A673 (cell line): ENCODE results near the gene SYNE1. TPM values are rescaled to one million over a fixed set of nuclear protein-coding genes. Genes with fewer than 3 reads are reported as not detected.

Experiments used
- BruUV-seq: library from RNA; stranded (reverse); fragments of 400-500 nt; replicated peaks from 2 replicates; lab custom pipeline; 2021; lab: Mats Ljungman, UMichigan
- CTCF ChIA-PET: fragments of 300-600 bp; sonication (Branson Sonifier 250); formaldehyde crosslinking; loops from one replicate; lab custom pipeline; 2022; ENCODE audit warnings: antibody characterized with exemption; lab: Charles Lee
- POLR2A ChIA-PET: fragments of 300-600 bp; sonication (Branson Sonifier 250); formaldehyde crosslinking; loops from one replicate; lab custom pipeline; 2022; ENCODE audit warnings: antibody characterized with exemption; ENCODE audit not compliant: low non-redundant PET; lab: Charles Lee
- DNase-seq: peaks from one replicate; pipeline ENCODE4 v3.0.0-alpha.2; 2015; ENCODE audit warnings: low spot score
- H3K27ac ChIP-seq: fragments of 200-600 bp; sonication (generic); 2 replicates; pipeline ENCODE4 v1.5.1; 2016; ENCODE audit warnings: mixed run types, low read depth, mild to moderate bottlenecking, mixed read lengths, antibody characterized with exemption, low read length; ENCODE audit not compliant: poor library complexity, severe bottlenecking
- H3K27me3 ChIP-seq: fragments of 200-600 bp; sonication (generic); replicated peaks from 2 replicates; pipeline ENCODE4 v1.6.1; 2017; ENCODE audit warnings: mixed run types, low read depth, mild to moderate bottlenecking, mixed read lengths, antibody characterized with exemption, low read length; ENCODE audit not compliant: insufficient read depth, poor library complexity
- H3K36me3 ChIP-seq: fragments of 200-600 bp; sonication (generic); 2 replicates; pipeline ENCODE4 v1.6.1; 2016; ENCODE audit warnings: mixed run types, mild to moderate bottlenecking, mixed read lengths, antibody characterized with exemption, low read length; ENCODE audit not compliant: insufficient read depth, poor library complexity, severe bottlenecking
- H3K4me1 ChIP-seq: fragments of 200-600 bp; sonication (generic); 2 replicates; pipeline ENCODE4 v1.6.1; 2017; ENCODE audit warnings: mixed run types, mild to moderate bottlenecking, mixed read lengths, antibody characterized with exemption, low read length; ENCODE audit not compliant: insufficient read depth, poor library complexity, severe bottlenecking
- H3K4me3 ChIP-seq: fragments of 200-600 bp; sonication (generic); 2 replicates; pipeline ENCODE4 v1.5.1; 2016; ENCODE audit warnings: low read depth, mixed run types, mild to moderate bottlenecking, mixed read lengths, low read length; ENCODE audit not compliant: poor library complexity, severe bottlenecking
- H3K9me3 ChIP-seq: fragments of 200-600 bp; sonication (generic); 2 replicates; pipeline ENCODE4 v1.6.1; 2016; ENCODE audit warnings: mixed run types, low read depth, mild to moderate bottlenecking, mixed read lengths, antibody characterized with exemption, low read length; ENCODE audit not compliant: poor library complexity, severe bottlenecking
- EZH2 ChIP-seq: fragments of 200-600 bp; sonication (generic); IDR thresholded peaks from 2 replicates; pipeline ENCODE4 v1.6.1; 2017; ENCODE audit warnings: borderline replicate concordance, low read depth, mild to moderate bottlenecking, mixed read lengths, antibody characterized with exemption, low read length; ENCODE audit not compliant: poor library complexity, severe bottlenecking
- intact Hi-C: fragments of 100-400 bp; cut with micrococcal nuclease; formaldehyde crosslinking; loops from one replicate; pipeline ENCODE4 v1.10.0; 2022; ENCODE audit not compliant: unreplicated experiment
- total RNA-seq: library from RNA; stranded (reverse); gene quantifications from 2 replicates; pipeline ENCODE4 v1.2.3, GENCODE V29; 2021
- TF ChIP-seq, protein P1 (sequence below): fragments of 300-800, 200-600 bp; sonication (generic); conservative IDR thresholded peaks from 2 replicates; pipeline ENCODE4 v1.5.1; 2017; ENCODE audit warnings: low read depth, mild to moderate bottlenecking, antibody characterized with exemption, low read length, moderate library complexity, mixed read lengths

SYNE1 gene
- total RNA-seq, 1 experiment from 2014 or later: 12.1 TPM

DNA sequence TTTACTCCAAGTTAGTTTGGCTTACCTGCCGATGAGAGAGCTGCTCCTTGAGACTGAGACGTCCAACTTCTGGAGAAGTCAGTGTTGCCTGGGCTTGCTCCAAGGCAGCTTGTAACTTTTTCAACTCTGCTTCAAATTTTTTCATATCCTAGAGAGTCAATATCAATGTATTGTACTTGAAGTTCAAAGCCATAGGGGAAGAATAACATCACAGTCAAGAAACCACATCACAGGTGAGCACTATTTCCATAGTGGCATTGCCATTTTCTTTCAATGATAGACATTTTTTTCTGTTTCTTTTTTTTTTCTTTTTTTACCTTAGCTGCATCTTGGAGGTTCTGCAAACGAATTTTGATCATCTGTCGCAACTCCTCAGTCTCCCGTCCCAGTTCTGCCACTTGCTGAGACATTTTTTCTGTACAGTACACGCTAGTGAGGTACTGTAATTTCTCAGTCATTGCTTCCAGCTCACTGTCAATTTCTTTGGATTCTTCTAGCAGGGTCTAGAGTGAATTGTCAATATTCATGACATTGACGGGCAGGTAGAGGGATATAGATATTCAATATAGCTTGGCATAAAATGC is 326.7 kb downstream of the SYNE1 start:
- POLR2A ChIA-PET: no interaction called here
- Histone ChIP-seq H3K36me3 (no peaks in the 10 kb centered on the region), H3K27ac (no peak overlapping the region), H3K9me3 (no peaks in the 10 kb centered on the region), H3K4me1 (no peaks in the 10 kb centered on the region), H3K4me3 (no peak overlapping the region), H3K27me3 (no peaks in the 10 kb centered on the region)
- DNase-seq: no peak
- no TSS peak for BruUV-seq
- no peak for TF ChIP-seq EZH2
- TF ChIP-seq, protein P1, sequence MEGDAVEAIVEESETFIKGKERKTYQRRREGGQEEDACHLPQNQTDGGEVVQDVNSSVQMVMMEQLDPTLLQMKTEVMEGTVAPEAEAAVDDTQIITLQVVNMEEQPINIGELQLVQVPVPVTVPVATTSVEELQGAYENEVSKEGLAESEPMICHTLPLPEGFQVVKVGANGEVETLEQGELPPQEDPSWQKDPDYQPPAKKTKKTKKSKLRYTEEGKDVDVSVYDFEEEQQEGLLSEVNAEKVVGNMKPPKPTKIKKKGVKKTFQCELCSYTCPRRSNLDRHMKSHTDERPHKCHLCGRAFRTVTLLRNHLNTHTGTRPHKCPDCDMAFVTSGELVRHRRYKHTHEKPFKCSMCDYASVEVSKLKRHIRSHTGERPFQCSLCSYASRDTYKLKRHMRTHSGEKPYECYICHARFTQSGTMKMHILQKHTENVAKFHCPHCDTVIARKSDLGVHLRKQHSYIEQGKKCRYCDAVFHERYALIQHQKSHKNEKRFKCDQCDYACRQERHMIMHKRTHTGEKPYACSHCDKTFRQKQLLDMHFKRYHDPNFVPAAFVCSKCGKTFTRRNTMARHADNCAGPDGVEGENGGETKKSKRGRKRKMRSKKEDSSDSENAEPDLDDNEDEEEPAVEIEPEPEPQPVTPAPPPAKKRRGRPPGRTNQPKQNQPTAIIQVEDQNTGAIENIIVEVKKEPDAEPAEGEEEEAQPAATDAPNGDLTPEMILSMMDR: no peak
- CTCF ChIA-PET: no interaction called here
- intact Hi-C loops: no loop called here

DNA sequence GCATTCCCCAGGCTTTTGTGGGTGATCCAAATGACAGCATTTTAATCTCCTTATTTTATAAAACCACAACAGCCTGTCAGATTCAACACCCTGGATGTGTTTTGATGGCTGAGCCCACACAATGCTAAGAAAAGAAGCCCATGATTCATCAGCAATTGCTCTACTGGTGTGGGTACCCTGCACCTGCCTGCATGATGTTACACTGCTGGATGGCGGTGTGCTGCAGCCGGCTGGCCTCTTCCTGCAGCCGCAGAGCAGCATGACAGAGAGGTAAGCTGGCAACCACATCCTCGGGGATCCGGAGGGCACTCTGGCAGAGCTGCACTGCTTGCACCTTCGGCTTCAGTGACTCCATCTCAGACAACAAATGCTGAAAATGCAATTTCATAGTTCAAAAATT is 327.5 kb downstream of the SYNE1 start:
- TF ChIP-seq EZH2: no peak
- TF ChIP-seq, protein P1: no peak

DNA sequence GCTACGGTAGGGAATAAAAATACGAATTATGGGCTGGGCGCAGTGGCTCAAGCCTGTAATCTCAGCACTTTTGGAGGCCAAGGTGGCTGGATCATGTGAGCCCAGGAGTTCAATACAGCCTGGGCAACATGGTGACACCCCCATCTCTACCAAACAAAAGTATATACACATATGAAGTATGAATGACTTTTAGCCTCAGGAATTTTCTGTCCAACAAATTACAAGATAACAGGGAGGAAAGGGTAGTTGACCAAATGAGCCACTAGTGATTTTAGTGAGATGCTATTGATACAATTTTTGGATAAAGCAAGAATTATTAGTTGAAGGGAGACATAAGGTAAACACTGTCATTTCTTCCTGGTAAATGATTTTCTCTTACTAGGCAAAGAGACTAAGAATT is 328.2 kb downstream of the SYNE1 start:
- intact Hi-C loops: no loop called here
- DNase-seq: no peak
- Histone ChIP-seq H3K9me3 (no peaks in the 10 kb centered on the region), H3K27ac (no peak overlapping the region), H3K4me1 (no peaks in the 10 kb centered on the region), H3K4me3 (no peak overlapping the region), H3K36me3 (no peaks in the 10 kb centered on the region), H3K27me3 (no peaks in the 10 kb centered on the region)
- ChIA-PET POLR2A (no interaction called here), CTCF (no interaction called here)
- BruUV-seq: no TSS peak
- no peak for TF ChIP-seq EZH2
- TF ChIP-seq, protein P1: no peak

More for the DNA sequence above, 327.5 kb downstream of the SYNE1 start:
- Histone ChIP-seq H3K9me3 (no peaks in the 10 kb centered on the region), H3K27me3 (no peaks in the 10 kb centered on the region), H3K4me1 (no peaks in the 10 kb centered on the region), H3K4me3 (no peak overlapping the region), H3K36me3 (no peaks in the 10 kb centered on the region), H3K27ac (no peak overlapping the region)
- intact Hi-C loops: no loop called here
- BruUV-seq: no TSS peak
- ChIA-PET POLR2A (no interaction called here), CTCF (no interaction called here)
- no peak for DNase-seq
